NCI-H187 (cell line): ENCODE data around the gene TANGO6.
A peak's percentile ranks its signal among the peaks of the same experiment; 100 is the strongest.

Experiments used
- DNase-seq, 2 experiments: peaks; one replicate each; lab custom pipeline; 2025; lab: John Stamatoyannopoulos, UW

Gene TANGO6

DNA sequence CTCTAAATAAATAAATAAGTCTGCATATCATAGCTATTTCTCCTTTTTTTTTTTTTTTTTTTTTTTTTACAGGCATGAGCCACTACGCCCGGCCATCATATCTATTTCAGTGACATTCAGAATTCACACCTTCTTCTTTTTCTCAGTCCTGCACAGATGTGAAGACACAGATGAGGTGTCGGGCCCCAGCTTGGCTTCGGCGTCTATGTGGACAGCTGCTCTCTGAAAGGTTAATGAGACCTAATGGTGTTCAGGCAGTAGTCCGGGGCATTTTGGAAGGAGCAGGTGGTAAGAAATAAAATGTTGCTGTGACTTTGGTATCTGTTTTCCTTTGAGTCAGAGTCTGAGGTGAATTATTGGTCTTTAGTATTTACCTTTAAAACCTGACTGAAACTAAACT lies 23.6 kb downstream of the TANGO6 start:
- DNase-seq, result no peak

DNA sequence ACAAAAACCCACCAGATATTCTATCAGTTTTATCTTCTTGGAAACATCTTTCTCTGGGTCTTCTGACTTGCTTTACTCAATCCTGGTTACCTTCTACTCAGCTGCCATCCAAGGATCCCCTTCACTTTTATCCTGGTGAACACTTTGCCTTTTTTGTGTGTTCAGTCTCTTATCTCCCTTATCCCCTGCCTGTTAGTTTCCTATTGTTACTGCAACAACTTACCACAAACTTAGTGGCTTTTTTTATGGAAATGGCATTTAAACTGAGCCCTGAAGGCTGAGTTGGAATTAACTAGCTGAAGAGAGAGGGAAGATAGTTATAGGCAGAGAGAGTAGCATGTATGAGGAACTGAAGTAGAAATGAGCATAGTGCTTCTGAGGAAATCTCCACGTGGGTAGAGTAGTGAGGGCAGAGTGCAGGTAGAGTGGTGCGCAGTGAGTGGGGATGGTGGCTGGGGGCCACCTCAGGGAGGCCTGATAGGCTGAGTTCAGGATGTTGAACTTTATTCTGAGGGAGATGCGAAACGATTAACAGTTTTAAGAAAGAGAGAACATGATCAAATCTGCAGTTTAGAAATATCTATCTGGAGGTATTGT lies 26.3 kb downstream of the TANGO6 start:
- DNase-seq, result no peak

DNA sequence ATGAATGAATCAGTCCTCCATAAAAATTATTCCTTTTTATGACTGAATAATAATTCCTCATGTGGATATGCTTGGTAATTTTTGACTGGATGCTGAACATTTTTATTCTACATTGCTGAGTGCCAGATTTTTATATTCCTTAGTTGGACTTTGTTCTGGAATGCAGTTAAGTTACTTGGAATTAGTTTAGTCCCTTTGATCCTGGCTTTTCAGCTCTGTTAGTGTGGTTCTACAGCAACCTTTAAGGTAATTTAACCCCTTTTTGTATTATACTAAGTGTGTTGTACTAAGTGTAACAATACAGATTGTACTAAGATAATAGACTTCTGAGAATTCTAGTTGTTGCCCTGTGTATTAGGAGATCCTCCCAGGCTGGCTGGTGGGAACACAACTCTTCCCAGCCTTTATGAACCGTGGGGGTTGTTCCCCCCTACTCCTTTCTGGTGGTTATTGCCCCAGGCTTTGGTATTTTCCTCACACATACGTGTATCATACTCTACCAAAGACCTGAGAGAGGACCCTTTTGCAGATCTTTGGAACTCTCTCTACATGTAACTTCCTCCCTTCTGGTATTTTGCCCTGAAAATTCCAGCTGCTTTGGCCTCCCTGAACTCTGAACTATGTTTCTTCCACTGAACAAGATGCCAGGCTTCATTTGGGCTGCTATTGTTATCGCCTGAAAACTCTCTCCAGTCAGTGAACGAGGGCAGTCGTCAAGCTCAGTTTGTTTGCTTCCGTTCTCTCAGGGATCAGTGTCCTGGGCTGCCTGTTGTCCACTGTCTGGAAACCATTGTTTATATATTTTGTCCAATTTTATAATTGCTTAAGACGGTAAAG lies 30.5 kb downstream of the TANGO6 start:
- DNase-seq, result no peak

DNA sequence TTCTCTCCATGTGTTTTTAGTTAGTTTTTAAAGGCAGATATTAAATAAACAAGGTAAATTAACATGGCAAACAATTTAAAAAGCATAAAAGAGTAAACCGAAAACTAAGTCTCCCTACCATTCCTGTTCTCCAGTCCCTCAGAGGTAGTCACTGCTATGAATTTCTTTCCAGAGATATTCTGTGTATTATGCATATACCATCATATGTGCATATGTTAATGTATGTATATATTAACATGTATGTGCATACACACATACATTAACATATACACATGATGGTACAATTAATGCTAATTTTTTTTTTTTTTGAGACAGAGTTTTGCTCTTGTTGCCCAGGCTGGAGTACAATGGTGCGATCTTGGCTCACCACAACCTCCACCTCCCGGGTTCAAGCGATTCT lies 32.5 kb downstream of the TANGO6 start:
- no peak for DNase-seq

DNA sequence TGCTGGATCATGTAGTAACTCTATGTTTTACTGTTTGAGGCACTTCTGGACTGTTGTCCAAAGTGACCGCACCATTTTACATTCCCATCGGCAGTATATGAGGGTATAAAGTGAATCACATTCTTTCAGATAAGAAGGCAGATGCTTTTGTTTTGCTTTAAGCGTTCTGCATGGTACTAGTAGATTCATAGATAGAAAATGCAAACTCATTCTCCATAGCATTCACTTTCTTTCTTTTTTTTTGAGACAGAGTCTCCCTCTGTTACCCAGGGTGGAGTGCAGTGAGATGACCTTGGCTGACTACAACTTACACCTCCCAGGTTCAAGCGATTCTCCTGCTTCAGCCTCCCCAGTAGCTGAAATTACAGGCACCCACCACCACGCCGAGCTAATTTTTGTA lies 40.4 kb downstream of the TANGO6 start:
- DNase-seq, result no peak

DNA sequence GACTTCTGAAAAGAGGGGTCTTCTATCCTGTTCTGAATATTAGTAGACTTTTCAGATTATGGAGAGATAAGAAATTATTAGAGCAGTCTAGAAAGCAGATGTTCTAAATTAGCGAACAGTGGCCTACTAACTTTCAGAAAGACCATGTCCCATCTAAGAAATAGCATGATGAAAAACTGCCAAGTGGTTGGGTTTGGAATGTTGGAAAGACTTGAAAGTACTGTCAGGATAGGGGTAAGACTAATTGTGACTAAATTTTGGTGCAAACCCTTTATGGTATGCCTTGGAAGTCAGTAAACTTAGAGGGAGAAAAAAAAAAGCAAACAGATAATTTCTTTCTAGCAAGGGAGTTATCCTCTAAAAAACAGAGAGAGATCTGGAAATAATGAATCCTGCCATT lies 41.1 kb downstream of the TANGO6 start:
- no peak for DNase-seq

DNA sequence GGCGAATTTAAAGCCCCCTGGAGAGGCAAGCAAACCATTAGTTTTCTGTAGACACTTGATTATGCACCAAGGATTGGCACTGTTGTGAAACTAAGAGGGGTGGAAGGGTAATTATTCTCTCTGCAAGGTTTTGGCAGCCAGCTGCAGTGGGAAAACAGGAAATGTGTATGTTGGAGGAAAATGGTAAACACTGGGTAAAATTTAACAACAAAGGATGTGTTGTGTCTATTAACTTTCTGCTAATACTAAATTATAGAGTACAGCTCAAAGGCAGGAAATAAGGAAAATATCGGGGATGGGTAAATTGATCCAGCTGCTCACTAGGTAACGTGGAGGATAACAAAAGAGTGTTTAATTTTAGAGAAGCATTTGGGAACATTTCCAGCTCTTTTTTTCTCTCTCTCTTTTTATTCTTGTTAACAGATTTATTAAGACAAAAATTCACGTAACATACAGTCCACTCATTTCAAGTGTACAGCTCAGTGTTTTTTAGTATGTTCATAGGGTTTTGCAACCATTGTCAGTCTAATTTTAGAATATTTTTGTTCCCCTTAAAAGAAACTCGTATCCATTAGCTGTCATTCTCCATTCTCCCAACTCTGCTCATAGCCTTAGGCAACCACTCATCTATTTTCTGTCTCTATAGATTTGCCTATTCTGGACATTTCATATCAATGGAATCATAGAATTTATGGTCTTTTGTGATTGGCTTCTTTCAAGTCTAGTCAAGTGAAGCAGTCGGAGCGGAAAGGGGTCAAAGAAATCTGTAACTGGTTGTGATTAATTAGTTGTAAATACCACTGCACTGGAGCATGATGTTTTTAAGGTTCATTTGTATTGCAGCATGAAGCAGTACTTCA lies 41.8 kb downstream of the TANGO6 start:
- DNase-seq, result no peak

DNA sequence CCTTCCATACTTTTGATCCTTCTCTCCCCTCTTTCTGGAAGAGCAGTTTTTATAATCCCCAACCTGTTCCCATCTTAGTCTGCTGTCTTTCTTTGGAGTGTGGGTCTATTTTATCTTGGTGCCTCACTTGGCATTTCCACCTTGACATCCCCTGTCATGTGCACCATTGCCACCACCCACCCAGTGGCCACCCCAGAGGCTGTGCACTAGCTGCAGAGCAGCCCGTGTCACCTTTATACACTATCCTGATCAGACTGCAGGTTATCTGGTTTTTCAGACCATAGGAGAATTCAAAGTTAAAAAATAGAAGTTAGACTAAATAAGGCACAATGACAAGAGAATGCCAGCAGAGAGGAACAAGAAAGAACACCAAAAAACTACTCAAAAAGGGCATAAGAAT lies 43.8 kb downstream of the TANGO6 start:
- no peak for DNase-seq

DNA sequence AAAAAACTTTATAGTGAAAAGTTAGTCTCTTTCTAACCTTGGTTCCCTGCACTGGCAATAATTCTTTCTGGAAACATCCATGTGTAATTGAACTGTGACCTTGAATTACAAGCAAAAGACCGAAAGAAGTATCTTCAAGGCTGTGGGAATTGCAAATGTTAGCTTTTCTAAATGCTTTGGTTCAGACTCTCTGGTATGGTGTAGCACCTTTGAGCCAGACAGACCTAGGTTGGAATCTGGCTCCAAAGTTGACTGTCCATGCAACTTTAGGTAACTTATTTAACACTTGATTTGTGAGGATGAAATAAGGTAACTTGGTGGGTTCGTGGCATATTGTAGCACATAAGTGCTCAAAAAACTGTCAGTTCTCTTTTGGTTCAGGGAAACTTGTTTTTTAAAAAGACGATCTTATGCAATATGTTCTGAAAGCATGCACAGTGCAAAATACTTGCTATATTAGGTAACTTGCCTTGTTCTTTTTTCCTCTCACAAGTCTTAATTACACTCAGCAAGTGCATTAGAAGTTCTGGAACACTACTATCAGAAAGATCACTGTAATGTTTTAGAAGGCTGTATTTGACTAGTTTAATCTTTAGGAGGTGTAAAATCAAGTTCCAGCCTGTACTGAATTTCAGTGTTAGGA lies 46.3 kb downstream of the TANGO6 start:
- DNase-seq, result no peak

DNA sequence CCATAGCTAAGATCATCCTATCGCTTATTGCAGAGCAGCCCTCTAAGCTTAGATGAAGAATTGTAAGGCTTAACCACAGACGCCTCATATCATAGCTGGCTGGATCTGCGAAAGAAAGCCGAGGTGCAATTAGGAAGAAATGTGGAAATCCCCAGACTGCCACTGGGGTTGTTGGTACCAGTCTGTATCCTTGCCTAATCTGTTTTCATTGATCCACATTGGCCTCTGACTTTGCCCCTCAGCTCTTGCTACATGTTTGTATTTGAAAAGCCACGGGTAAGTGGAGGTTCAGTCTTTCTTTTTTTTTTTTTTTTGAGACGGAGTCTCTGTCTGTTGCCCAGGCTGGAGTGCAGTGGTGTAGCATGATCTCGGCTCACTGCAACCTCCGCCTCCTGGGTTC lies 48.9 kb downstream of the TANGO6 start:
- no peak for DNase-seq

DNA sequence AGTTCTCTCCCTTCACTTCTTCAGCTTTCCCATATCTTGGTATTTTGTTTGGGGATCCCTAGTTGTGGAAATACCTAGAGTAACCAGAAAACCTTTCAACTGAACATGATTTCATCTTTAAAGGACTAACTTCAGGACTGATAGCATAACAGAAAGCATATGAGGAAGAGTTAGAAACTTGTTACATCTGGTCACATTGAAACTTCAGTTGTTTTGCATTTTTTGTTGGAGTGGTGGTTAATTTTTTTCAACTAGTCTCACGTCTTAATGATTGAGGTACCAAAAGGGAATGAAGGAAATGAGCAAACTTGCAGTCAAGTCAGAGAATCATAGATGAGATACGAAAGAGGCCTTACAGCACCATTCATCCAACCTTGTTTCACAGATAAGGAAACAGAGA lies 49.6 kb downstream of the TANGO6 start:
- DNase-seq, result no peak

DNA sequence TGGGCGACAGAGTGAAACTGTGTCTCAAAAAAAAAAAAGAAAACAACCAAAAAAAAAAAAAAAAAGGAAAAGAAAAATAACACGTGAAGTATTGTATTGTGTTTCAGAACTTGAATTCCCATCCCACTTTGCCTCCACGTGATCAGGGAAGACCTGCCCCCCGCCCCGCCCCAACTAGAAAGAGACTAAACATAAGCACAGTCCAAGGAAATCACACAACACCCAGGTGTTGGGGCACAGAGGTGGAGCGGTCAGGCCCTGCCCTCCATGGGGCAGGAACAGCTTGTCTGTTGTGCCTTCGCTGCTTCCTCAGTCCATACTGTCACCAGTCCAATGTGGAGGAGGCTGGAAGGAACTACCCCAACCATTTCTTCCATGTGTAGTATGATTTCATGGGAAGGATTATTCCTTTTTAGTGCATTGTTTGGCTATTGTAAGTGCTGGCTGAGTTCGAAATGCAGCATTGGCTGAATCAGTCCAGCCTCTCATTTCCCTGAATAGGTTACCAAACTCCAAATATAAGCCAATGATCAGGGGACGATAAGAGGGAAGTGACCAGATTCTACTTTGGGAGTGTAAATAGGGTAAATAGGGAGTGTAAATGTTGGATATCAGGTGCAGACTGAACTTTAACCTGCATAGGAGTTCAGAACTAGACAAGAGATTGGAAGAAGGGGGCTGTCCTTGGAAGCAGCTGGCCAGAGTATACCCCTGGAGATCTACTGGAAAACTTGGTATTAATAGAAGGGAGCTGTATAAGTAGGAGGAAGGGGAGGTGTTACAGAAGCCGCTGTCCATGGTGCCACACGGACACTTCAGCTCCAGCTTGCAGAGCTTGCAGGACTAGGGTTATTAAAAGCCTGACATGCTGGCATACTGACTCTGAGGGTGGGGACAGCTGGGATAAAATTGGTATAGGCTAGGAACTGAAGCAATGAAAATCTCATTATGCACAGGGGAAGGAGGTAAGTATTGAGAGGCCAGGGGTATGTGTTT lies 50.7 kb downstream of the TANGO6 start:
- DNase-seq, result no peak

DNA sequence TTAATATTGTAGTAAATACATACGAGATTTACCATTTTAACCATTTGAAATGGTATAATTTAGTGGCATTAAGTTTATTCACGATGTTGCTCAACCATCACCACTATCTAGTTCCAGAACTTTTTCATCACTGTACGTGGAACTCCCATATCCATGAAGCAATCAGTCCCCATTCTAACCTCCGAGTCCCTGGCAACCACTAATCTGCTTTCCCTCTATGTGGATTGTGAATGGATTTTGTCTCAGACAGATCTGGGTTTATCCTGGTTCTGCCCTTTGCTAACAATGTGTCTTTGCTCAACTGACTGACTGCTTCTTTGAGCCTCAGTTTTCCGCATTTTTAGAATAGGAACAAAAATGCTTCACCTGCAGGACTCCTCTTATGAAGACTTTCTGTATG lies 51.4 kb downstream of the TANGO6 start:
- DNase-seq, result no peak

DNA sequence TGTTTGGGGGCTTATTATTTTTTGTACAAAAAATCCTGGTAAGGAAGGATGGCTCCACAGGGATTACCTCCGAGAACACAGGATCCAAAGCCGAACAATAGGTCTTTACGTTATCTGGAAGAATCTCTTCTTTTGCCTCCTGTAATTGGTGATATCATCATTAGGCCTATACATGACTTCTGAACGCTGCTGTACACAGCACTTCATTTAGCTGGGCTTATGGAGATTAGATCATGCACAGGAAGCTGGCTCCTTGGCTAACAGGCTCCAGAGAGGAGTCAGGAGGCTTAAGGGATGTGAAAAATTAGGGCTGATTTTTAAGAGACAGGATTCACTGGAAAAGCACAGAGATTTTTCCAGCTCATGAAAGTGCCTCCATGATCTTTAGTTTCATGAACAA lies 54.7 kb downstream of the TANGO6 start:
- DNase-seq, result no peak

DNA sequence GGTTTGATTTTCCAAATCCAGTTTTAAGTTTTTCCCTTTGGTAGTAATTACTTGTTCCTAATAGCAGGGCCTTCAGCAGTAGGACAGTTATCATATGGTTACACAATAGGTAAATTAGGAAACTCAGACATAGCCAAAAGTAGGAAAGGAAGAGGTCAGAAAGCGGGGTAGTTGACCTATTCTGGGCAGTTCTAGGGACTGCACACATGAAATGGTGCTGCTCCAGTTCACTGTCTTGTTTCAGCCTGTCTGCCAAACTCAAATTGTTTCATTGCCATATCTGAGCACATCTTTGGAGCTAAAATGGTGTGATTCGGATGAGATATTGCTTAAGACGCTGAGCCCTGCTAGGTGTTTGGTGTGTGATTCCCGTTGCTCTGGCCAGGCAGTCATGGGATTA lies 56.7 kb downstream of the TANGO6 start:
- DNase-seq, result no peak

DNA sequence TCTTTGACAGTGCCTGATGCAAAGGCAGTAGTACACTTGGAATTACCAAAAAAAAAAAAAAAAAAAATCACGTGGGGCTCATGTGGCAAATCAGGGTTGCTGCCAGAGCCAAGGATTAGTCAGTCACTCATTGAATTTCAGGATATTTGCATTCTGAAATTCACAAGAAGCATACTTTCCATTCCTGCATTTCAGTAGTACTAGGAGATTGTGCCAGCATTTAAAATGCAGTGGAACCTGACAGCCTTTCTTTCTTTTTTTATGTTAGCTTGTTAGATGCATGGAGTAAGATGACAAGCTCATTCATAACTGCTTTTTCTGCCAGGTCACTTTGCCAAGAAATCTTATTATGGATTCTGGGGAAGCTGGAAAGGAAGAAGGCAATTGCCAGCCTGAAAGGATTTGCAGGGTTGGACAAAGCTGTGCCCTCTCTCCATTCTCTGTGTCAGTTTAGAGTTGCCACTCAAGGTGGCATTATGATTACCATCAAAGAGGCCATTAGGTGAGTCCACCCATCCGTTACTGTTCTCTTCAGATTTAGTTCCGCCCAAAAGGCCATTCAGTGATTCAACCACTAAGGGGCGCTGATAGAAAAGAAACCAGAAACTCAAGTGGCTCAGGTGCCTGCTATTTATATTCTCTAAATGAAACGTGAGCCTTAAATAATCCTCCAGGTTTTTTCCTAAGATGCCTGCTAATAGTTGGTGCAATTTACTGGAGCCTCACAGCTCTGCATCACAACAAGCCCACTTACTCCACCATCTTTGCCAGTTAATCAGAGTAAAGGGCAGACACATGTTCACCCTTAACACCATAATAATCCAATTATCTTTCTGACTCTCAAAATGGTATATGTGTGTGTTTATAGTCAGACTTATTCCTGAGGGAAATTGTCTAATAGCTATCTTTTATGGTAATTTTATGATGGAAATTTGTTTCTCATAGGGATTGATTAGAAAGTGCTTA lies 59.0 kb downstream of the TANGO6 start:
- peak; percentile 35 to 56 for DNase-seq

DNA sequence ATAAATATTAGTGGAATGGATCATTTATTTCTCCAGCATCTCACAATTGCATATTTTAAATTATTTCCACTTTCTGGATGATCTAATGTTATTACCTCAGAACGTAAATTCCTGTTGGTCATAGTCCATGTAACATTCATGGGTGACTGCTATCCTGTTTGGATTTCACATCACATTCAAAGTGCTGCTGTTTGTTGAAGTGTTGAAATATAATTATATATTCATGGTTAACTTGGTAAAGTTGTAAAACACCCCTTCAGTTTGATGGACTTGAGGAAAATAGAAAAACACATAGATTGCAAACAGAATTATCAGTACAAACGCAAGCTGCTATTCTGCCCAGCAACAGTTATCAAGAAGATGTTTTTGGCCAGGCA lies 59.6 kb downstream of the TANGO6 start:
- no peak for DNase-seq

DNA sequence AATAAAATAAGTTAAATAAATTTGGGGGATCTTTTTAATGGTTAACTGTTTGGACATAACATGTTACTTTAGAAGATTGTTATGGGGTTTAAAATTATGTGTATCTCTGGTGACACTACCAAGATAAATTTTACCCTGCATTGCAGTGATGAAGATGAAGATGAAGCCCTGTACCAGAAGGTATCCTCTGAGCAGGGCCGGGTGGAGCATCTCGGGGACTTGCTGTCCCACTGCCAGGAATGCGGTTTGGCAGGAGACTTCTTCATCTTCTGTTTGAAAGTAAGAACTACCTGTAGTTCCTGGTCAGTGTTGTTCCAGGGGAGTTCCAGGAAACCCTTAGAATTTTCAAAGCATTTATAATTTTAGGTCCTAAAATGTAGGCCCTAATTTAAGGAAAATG lies 64.0 kb downstream of the TANGO6 start:
- DNase-seq, result no peak

DNA sequence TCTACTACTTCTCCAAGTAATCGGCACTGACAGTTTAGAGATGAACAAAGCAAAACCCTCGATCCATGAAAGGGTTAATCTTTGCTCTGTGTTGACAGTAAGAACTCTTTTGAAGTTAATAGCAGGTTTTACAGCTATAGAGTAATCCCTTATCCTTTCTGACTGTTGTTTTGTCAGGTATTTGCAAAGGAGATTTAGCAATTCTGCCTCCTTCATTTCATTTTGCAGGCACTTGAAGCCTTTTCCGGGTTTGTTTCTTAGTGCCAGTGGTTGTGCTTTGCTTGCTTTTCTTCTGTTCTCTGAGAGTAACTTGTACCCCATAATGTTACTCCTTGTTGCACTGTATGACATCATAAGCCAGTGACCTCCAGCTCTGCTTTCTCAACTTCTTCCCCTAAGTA lies 64.5 kb downstream of the TANGO6 start:
- no peak for DNase-seq

DNA sequence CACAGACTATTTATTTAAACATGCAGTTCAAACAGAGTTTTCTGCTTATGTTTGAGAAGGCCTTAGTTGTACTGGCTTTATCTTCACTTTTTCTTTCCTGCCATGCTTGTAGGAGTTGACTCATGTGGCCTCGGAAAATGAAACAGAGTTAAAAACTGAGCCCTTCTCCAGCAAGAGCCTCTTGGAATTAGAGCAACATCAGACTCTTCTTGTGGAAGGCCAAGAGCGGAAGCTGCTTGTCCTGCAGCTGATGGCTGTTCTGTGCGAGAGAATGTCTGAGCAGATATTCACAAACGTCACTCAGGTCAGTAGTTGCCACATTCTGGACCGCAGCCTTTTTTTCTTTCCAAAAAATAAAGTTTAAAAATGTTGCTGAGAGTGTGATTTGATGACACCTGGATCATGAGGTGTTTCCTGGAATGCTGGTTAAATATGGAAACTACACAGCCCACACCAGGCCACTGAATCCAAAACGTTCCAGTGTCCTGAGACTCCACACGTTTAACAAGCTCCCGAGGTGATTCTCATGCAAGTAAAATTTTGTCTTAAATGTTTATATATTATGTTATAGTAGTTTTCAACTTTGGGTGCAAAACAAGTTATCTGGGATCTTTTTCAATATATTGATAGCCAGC lies 65.9 kb downstream of the TANGO6 start:
- DNase-seq, result no peak
